Uterus (tissue), 2 donors: Measurements from ENCODE around the gene RNF10.

Source experiments
- CTCF ChIP-seq, 4 experiments: fragments of 200-600 bp in 2 of 4; fragments of 450-650 bp in 2 of 4; sonication (generic) in 2 of 4; IDR thresholded peaks; one replicate each; pipeline ENCODE4 v1.5.1; 2016 to 2019; ENCODE audit warnings: antibody characterized with exemption in 4 of 4, mild to moderate bottlenecking in 2 of 4, moderate library complexity in 1 of 4
- POLR2A ChIP-seq, 2 donors: fragments of 450-650 bp; IDR thresholded peaks; one replicate each; pipeline ENCODE4 v1.6.1; 2016; ENCODE audit warnings: antibody characterized with exemption in 2 of 2, mild to moderate bottlenecking in 1 of 2, moderate library complexity in 1 of 2

DNA sequence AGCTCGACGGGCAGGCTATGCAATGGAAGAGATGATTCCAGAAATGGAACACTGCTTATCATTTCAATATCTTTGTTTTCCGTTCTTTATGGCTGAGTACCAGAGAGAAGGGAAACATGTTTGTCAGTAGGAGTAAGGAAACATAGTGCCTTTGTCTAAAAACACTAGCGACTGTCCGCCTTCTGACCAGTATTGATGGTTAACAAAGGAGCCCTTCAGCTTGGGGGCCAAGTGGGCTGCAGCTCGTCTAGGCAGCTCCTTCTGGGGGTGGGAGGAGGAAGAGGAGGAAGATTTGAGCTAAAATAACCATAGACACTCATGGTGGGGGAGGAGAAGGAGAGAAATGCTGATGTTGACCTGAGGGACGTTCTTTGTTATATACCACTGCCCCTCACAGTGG, 20.2 kb upstream of the RNF10 start:
- TF ChIP-seq CTCF (IDR thresholded peaks at IDR 0.05) (no peak), POLR2A (IDR thresholded peaks at IDR 0.05) (no peak)
